ENCODE data around the gene DENND6B.
A peak's percentile ranks its signal among the peaks of the same experiment; 100 is the strongest.

The DENND6B gene

DNA sequence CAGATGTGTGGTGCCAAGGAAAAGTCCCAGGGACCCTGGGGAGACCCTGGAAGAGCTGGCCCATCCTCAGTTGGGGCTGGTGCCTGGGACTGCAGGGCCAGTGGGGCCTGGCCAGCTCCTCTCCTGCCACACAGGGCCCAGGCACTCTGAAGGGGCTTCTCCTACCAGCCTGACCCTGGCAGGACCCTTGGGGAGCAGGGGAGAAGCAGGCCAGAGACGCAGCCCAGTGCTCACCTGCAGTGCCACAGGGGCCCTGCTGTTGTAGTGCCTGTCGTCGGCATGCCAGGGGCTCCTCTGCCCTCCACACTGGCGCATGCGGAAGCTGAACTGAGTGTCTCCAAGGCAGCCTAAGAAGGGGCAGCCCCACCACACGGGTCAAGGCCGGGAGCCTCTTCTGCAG lies 9.1 kb downstream of the DENND6B start:
- no peak for TF ChIP-seq CTCF (IDR thresholded peaks at IDR 0.05; ENCODE audit: borderline replicate concordance, insufficient read depth, low read depth, low read length)
- H3K4me3 ChIP-seq (ENCODE audit: low read depth, low read length) = no peak overlapping the region

GRCh38 chr22:50317178-50317577 lies 9.6 kb downstream of the DENND6B start:
- TF ChIP-seq CTCF (IDR thresholded peaks at IDR 0.05; ENCODE audit: borderline replicate concordance, insufficient read depth, low read depth, low read length) = no peak
- no peak overlapping the region for H3K4me3 ChIP-seq (ENCODE audit: low read depth, low read length)

- no peak overlapping the region for H3K4me3 ChIP-seq (ENCODE audit: low read depth, low read length)
- no peak for TF ChIP-seq CTCF (IDR thresholded peaks at IDR 0.05; ENCODE audit: borderline replicate concordance, insufficient read depth, low read depth, low read length)
Measured at GRCh38 chr22:50316114-50317065, 10.4 kb downstream of the DENND6B start.

- H3K4me3 ChIP-seq (ENCODE audit: low read depth, low read length) = peak overlapping the region; percentile 68
- no peak for TF ChIP-seq CTCF (IDR thresholded peaks at IDR 0.05; ENCODE audit: borderline replicate concordance, insufficient read depth, low read depth, low read length)
Measured at GRCh38 chr22:50315289-50316113, 11.3 kb downstream of the DENND6B start.

- peak overlapping the region; percentile 68 for H3K4me3 ChIP-seq (ENCODE audit: low read depth, low read length)
- no peak for TF ChIP-seq CTCF (IDR thresholded peaks at IDR 0.05; ENCODE audit: borderline replicate concordance, insufficient read depth, low read depth, low read length)
Measured at GRCh38 chr22:50314455-50315288, 12.1 kb downstream of the DENND6B start.

DNA sequence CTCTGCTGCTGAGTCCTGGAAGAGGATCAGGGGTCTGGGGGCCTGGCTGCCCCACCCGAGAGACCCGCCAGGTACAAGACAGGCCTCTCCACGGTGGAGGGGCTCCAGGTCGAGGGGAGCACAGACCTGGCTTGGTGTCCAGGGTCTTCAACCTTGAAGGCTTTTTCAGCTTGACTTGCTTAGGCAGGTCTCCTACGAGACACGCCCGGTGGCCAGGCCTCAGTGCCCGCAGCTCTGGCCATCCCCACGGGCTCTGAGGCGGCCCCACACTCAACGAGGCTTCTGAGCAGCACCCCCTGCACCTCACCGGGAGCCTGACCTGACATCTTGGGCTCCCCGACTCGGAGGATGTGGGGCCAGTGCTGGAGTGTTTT lies 12.7 kb downstream of the DENND6B start:
- TF ChIP-seq CTCF (IDR thresholded peaks at IDR 0.05; ENCODE audit: borderline replicate concordance, insufficient read depth, low read depth, low read length) = no peak
- peak overlapping the region; percentile 68 for H3K4me3 ChIP-seq (ENCODE audit: low read depth, low read length)
